ENCODE results near the gene PRKCE.
"Not testable (repeated sequence)": the region's sequence is repeated elsewhere in the genome, so short reads cannot be mapped to it uniquely, and the experiment has no call there.

The PRKCE gene

DNA sequence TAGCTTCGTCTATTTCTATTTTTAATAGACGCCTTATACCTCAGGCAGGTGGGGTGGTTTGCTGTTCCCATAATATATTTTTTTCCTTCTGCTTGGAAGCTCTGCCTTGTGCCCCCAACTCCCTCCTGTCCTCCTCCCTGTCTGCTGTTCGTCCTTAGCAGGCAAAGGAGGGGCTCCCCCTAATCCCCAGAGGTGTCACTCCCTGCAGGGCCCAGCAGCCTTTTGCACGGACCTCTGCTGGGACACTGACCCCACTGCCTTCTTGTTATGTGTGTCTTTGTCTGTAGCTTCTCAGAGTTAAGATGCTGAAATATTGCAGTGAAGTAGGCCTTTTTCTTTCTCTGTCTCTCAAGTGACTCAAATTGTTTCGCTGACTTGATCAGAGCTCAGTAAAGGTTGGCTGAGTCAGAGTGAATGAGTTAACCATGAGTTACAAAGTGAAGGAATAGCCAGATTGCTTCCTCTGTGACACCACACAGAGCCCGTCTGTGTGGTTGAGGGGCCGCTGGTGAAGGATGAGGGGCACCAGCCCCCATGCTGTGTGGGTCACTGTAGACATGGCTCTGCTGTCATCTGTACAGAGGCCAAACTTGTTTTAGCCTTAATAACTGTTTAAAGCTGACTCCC lies 47.7 kb downstream of the PRKCE start:
- no peak for DNase-seq (ENCODE audit: low spot score)

DNA sequence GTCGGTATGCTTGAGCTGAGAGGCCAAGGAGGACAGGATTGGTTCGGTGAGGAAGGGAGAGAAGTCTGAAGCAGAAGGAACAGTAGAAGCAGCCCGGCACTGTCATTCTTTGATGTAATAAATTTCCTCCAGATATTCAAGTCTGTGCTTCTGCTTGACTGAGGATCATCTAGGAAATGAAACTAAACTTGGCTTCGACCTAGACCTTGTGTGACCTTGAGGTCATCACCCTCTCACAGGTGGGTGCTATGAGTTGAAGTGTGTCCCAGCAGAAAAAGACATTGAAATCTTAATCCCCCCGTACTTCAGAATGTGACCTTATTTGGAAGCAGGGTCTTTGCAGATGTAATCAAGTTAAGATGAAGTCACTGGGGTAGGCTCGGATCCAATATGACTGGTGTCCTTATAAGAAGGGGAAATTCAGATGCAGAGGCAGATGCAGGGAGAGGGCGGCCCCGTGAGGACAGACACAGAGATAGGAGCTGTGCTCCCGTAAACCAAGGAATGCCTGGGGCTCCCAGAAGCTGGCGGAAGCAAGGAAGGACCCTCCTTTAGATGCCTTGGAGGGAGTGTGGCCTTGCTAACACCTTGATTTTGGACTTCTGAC lies 49.0 kb downstream of the PRKCE start:
- no peak for DNase-seq (ENCODE audit: low spot score)

DNA sequence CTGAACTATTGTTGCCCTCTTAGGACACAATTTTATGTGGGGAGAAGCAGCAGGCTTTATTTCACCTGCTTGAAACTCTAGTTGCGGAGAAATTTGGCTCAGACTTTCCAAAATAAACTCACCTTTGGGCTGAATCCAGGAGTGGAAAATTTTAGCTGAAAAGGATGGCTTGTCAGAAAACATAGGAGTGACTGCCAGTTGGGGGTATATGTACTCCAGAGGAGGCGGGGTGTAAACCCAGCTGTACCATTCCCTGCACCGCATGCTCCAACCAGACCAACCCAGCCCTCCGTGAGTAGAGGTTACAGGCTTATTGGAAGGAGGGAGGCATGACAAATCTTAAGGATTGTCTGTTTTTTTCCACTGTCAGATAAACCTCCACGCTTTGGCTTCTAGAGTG lies 53.8 kb downstream of the PRKCE start:
- DNase-seq (ENCODE audit: low spot score) = no peak

DNA sequence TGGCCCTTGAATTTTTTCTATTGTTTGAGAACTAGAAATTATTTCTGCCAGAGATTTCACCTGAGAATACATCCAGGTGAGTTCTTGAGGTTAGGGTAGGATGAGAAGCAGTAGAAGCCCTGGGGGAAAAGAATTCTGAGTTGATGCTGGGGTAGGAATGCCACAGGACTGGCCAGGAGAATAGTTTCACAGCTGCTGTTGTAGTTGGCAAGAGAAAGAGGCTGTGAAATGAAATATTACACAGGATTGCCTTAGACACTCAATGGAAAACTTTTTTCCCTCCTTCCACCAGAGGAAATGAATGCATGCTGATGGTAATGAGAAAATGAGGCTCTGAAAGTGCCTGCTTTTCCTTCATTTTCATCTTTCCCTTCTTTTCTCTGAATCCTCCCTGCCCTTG lies 54.6 kb downstream of the PRKCE start:
- no peak for DNase-seq (ENCODE audit: low spot score)

DNA sequence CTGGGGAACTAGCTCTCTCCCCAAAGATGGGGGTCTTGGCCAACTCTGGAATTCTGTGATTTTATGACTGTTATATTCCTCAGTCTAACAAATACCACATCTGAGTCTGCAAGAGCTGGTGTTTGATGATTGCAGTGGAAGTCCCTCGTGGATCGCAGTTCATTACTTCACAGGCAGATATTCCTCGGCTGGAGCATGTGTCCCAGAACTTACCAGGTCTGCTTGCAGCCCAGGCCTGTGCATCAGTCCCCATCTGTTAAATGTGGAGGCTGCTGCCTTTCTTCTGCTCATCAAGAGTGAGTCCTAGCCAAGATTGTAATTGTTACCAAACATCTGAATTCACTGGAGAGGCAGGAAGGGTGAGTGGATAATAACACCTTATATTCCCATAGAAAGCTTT lies 55.5 kb downstream of the PRKCE start:
- no peak for DNase-seq (ENCODE audit: low spot score)

DNA sequence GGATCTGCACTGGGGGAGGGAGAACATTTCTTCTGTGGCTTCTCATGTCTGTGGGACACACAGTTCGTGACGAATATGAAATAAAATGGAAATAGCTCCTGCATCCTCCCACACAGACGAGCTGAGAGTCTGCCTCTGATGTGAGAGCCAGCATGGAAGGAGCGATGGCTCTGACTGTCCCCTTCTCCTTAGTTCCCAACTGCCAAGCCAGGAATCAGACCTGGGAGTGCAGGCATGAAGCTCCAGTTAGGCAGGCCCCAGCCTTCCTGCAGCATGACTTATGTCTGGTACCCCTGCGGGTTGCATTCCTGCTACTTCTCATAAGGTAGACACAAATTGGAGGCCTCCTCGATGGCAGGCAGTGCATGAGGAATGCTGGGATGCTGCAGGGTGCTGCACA lies 56.2 kb downstream of the PRKCE start:
- no peak for DNase-seq (ENCODE audit: low spot score)

DNA sequence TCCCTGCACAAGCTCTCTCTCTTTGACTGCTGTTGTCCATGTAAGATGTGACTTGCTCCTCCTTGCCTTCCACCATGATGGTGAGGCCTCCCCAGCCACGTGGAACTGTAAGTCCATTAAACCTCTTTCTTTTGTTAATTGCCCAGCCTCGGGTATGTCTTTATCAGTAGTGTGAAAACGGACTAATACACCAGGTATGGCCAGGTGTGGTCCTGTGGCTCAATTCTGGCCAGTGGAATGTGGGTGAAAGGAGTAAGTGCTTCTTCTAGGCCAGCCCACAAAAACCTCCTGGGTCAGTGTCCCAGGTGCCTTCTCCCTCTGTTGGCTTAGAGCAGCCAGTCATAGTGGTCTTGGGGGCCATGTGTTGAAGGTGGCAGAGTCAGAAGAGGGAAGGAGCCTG lies 57.0 kb downstream of the PRKCE start:
- no peak for DNase-seq (ENCODE audit: low spot score)

DNA sequence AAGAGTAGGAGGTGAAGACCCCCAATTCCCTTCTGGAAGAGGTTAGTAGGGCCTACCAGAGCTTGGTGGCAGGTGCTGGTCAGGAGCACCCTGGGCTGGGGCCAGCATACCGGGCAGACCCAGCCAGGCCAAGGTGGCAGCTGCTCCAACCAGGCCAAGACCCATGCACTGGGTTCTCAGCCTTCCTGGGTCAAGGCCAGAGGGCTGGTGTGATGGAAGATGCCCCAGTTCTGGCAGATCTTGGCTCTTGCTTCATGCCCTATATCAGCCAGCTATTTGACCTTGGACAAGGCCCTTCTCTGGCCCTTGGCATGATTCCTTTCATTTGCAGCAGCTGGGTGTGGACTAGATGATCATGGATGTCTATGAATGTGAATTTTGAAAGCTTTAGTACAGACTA lies 57.7 kb downstream of the PRKCE start:
- DNase-seq (ENCODE audit: low spot score) = no peak

DNA sequence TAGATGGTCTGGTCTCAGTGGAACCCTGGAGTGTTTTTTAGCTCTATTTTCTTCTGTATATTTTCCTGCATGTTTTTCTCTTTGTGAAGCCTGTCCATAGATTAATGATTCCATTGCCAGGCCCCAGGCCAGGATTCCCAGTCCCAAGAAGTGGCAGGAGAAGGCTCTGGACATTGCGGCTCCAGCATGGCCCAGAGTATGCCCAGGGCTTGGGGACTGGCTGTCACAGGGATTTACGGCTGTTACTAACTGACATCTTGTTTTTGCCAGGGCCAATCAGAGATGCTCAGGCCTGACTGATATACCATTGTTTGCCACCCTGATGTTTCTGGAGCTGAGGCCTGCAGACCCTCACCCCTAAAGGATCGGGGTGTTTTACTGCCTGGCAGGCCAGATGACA lies 59.0 kb downstream of the PRKCE start:
- no peak for DNase-seq (ENCODE audit: low spot score)

DNA sequence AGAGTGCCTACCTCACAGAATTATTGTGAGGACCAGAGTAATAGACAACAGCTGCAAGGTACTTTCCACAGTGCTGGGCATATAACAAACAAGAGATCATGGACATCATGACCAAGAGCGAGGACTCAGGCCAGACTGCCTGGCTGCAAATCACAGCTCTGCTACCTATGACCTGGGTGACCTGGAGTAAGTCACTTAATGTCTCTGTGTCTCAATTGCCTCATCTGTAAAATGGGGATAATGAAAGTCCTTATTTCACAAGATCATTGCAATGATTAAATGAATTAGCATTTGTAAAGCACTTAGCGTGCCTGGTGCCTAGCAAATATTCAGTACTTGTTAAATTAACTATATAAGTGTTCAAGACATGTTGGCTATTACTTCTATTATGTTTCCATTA lies 59.7 kb downstream of the PRKCE start:
- no peak for DNase-seq (ENCODE audit: low spot score)

DNA sequence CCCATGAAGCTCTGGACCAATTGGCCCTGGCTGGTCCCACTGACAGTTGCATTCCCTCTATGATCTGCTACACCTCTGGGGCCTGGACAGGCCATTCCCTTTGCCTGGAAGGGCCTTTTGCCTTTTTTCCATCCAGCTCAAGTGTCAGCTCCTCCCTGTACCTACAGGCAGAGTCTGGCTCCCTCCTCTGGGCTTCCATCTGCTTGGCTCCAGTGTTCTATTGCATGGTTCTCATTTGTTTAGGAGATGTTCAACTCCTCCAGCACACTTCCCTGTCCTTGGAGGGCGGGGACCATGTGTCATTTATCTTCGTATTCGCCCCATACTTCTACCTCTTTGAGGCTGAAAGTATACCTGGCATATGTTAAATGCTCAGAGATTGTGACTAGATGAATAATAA lies 61.1 kb downstream of the PRKCE start:
- DNase-seq (ENCODE audit: low spot score) = no peak

DNA sequence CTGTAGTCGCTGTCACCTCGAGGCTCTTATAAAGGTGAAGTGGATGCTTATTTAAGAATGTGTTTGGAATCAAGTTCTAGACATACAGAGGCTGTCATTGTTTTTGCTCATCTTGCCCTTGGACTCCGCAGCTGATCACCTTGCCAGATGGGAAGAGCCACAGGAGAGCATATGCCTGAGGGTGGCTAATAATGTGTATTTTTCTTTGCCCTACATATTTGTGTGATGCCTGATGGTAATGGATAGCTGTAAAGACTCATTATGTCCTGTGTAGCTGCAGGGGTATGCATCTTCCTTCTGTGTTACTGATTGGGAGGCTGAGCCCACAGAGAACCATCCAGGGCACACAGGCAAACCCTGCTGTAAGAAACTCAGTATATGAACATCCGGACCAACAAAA lies 61.7 kb downstream of the PRKCE start:
- no peak for DNase-seq (ENCODE audit: low spot score)

DNA sequence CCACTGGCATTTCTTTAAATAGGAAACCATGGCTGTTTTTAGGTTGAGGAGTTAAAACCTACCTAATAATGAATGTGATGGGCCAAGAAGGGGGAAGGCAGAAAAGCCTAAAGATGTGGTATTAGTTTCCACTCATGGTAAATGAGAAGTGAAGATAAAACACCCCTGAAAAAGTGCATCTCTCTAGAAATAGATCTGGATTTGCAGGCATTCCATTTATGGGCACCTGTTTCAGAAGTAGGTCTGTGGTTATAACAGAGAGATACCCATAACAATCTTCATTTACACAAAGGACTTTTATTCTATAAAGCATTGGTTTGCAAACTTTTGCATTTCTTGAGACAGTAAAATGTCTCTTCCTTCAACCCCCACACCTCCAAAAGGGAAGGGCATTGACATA lies 62.1 kb downstream of the PRKCE start:
- DNase-seq (ENCODE audit: low spot score) = no peak

DNA sequence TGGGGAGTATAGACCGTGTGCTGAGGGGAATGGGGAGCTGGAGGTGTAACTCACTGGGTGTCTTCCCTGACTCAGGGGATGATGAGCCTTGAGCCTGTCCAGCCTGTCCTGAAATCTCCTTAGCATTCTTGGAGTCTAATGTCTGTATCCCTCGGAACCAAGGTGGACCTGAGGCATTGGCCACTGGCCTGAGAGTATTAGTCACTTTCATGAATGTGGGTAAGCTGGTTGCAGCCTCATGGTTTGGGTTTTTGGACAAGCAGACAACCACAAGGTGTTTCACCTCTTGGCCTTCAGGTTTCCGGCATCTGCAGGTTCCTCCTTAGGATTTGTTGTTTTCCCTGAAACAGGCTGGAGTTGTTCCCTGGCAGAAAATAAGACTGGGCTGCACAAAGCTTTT lies 63.2 kb downstream of the PRKCE start:
- no peak for DNase-seq (ENCODE audit: low spot score)

DNA sequence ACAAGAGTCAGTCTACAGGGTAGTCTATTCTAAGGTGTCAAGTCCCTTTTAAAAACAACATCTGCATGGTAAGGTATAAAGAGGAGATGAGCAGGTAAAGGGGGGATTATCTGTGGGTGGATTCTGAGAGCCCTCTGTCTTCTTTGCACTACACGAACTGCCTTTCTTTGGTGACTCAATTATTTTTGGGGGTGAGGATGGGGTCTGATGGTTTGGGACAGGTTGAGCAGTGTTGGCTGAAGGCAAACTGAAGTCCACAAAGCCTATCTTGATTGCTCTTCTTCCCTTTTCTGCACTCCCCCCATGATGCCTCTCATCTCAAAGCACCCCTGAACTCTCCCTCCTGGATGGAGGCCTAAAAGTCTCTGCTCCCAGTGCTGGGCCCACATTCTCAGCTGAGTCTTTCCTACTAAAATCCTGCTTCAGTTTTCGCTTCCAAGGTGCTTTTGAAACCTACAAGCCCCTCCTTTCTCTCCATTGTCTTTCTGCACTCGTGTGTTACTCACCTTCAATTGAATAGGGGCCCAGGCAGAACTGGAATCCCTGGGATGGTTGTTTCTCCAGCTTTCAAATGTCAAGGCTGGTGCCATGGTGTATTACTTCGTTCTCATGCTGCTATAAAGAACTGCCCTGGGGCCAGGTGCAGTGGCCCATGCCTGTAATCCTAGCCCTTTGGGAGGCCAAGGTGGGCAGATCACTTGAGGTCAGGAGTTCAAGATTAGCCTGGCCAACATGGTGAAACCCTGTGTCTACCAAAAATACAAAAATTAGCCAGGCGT lies 64.3 kb downstream of the PRKCE start:
- no peak for DNase-seq (ENCODE audit: low spot score)

DNA sequence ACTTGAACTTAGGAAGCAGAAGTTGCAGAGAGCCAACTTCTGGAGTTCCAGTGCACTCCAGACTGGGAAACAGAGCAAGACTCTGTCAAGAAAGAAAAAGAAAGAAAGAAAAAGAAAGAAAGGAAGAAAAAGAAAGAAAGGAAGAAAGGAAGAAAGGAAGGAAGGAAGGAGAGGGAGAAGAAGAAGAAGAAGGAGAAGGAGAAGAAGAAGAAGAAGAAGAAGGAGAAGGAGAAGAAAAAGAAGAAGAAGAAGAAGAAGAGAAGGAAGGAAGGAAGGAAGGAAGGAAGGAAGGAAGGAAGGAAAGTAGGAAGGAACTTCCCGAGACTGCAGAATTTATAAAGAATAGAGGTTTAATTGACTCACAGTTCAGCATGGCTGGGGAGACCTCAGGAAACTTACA lies 65.0 kb downstream of the PRKCE start:
- DNase-seq (ENCODE audit: low spot score) = not testable (repeated sequence)

DNA sequence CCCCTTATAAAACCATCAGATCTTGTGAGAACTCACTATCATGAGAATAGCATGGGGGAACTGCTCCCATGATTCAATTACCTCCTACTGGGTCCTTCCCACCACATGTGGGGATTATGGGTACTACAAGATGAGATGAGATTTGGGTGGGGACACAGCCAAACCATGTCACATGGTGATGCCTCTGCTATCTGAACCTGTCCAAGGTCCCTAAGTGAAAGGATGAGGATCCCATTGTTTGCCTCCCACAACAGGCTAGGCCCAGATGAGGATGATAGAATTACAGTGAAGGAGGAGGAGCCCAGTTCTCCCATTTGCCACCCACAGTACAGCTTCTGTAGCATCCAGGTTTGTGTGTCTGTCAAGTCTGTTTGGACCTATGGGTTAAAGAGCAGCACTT lies 65.4 kb downstream of the PRKCE start:
- no peak for DNase-seq (ENCODE audit: low spot score)

DNA sequence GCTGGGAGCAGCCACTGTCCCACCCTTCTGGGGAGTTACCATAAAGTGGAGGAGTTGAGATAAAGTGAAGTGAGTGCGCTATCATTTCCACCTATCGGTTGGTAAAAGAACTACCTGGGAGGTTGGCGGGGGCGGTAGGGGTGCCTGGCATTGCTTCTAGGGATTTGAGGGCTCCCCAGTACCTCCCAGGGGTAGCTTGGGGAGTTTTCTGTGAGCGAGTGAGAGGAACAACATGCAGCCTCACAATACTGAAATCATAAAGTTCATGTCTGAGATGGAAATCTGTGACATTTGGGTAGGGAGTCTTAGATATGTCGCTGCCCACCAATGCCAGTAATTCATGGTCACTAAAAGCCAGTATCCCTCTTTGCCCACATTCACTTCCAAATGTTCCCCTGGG lies 68.7 kb downstream of the PRKCE start:
- DNase-seq (ENCODE audit: low spot score) = no peak

DNA sequence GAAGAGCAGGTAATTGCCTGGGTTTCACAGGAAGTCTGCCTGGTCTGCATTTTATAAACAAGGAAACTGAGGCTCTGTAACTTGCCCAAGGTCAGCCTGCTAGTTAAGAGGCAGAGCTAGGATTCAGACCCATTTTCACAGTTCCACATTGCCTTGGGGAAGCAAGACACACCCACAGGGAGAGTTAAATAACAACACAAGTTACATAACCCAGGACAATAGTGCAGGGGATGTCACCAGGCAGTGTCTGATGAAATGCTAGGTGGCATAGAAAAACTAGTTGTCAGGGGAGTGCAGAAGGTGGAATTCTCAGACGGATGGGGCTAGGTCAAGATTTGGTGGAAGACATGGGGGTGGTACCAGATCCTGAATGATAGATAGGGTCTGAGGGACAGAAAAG lies 69.7 kb downstream of the PRKCE start:
- no peak for DNase-seq (ENCODE audit: low spot score)

DNA sequence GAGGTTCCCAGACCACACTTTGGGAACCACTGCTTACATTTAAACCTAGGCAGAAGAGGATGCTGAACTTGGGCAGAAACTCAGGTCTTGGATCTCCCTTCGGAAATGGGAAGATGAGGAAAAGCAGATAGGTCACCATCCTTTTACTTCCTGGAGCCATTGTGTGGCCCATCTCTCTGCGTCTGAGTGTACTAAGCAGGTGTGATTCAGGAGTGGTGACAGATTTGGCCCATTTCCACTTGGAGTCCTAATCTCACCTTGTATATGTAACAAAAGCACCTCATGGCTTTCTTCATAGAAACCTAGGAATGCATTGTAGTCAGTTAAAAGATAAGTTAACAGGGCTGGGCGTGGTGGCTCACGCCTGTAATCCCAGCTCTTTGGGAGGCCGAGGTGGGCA lies 71.0 kb downstream of the PRKCE start:
- DNase-seq (ENCODE audit: low spot score) = no peak

DNA sequence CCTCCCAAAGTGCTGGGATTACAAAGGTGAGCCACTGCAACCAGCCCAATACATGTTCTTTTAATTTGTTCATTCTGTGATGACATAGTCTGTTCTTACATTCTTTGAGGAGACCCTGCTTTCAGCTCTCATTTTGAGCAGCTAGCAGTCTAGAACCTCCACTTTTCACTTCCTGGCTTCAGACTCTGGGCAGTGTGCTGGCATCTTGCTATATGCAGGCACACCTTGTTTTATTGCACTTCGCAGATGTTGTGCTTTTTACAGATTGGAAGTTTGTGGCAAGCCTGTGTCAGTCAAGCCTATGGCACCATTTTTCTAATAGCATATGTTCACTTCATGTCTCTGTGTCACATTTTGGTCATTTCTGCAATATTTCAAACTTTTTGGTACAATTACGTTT lies 72.4 kb downstream of the PRKCE start:
- no peak for DNase-seq (ENCODE audit: low spot score)

DNA sequence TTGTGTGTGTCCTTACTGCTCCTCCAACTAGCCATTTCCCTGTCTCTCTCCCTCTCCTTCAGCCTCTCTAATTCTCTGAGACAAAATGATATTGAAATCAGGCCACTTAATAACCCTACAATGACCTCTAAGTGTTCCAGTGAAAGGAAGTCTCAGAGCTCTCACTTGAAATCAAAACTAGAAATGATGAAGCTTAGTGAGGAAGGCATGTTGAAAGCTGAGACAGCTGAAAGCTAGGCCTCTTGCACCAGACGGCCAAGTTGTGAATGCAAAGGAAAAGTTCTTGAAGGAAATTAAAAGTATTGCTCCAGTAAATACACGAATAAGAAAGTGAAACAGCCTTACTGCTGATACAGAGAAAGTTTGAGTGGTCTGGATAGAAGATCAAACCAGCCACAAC lies 72.9 kb downstream of the PRKCE start:
- no peak for DNase-seq (ENCODE audit: low spot score)

DNA sequence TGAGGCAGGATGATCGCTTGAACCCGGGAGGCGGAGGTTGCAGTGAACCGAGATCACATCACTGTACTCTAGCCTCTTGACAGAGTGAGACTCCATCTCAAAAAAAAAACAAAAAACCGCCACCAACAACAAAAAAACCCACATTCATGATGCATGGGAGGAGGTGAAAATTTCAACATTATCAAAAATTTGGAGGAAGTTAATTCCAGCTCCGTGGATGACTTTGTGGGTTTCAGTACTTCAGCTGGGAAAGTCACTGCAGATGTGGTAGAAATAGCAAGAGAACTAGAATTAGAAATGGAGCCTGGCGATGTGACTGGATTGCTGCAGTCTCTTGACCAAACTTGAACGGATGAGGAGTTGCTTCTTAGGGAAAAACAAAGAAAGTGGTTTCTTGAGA lies 74.3 kb downstream of the PRKCE start:
- no peak for DNase-seq (ENCODE audit: low spot score)

DNA sequence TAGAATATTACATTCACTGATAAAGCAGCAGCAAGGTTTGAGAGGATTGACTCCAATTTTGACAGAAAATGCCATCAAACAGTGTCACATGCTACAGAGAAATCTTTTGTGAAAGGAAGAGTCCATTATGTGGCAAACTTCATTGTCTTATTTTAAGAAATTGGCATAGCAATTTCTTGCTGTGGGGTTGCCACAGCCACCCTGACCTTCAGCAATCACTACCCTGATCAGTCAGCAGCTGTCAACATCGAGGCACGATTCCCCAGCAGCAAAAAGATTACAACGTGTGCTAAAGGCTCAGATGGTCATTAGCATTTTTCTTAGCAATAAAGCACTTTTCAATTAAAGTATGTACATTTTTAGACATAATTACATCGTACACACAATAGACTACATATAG lies 74.7 kb downstream of the PRKCE start:
- DNase-seq (ENCODE audit: low spot score) = no peak

Measured in iPS-NIHi11 (cell line).